ENCODE measurements around the gene ERC2.

ERC2 gene

DNA sequence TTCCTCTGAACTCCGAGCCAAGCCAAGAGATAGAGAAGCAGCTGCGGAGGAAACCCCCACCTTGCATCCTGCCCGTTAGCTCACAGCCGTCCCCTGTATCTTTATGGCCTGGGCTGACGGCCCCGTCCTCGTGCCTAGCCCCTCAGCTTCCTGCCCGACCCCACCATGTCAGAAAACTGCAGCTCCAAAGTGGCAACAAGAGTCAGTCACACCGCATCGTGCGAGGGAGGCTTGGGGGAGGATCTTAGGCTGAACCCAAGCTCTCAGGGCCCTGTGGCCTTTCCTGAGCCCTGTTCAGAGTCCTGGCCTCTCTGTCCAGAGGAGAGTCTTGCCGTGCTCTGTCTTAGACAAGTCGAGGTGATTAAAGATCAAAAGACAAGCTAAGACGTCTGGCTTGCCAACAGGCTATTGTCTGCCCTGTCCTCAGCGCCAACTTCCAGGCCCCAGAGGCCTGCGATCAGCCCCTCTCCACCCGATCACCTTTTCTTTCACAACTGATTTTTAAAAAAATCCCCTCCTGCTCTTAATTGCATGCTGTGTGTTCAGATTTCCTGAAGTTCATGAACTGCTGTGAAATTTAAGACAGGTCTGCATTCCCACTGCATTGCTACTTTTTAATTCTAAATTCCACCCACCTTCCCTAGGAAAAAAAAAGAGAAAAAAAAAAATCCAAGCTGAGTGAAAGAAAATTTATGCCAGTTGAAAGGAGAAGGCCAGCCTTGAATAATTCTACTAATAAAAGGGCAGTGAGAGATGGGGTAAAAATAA lies 891.5 kb downstream of the ERC2 start:
- no peaks in the 10 kb centered on the region for H3K27me3 ChIP-seq (ENCODE audit: control insufficient read depth in 1 of 2, insufficient read depth in 2 of 2, low read length in 2 of 2)
- H3K4me3 ChIP-seq (ENCODE audit: low read depth in 1 of 2, low read length in 2 of 2) = no peak overlapping the region
- H3K27ac ChIP-seq (ENCODE audit: low read depth, low read length) = no peak overlapping the region
- H3K36me3 ChIP-seq (ENCODE audit: insufficient read depth, low read length) = no peaks in the 10 kb centered on the region
- no peak overlapping the region for H3K9ac ChIP-seq (ENCODE audit: low read length)
- H3K9me3 ChIP-seq (ENCODE audit: low read length) = no peaks in the 10 kb centered on the region
- H3K4me1 ChIP-seq (ENCODE audit: insufficient read depth, low read length) = peaks cover 39% of the 10 kb centered on the region

DNA sequence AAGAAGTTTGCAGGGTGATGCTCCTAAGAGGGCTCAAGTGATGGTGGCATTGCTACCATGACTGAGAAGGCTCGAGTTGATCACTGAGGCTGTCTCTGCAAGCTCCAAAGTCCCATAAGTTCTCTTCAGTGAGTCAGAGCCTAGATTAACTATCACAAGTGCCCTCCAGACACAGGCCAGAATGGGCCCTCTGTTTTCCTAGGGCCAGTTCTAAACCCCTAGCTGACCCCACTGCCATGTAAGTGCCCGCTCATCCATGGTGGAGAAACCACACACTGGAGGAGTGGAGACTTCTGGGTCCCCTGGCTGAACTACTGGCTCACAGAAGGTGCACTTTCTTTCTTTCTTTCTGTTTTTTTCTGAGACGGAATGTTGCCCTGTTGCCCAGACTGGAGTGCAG lies 893.6 kb downstream of the ERC2 start:
- Histone ChIP-seq H3K36me3 (ENCODE audit: insufficient read depth, low read length) (no peaks in the 10 kb centered on the region), H3K4me3 (ENCODE audit: low read depth in 1 of 2, low read length in 2 of 2) (no peak overlapping the region), H3K9ac (ENCODE audit: low read length) (no peak overlapping the region), H3K27me3 (ENCODE audit: control insufficient read depth in 1 of 2, insufficient read depth in 2 of 2, low read length in 2 of 2) (no peaks in the 10 kb centered on the region), H3K9me3 (ENCODE audit: low read length) (no peaks in the 10 kb centered on the region), H3K4me1 (ENCODE audit: insufficient read depth, low read length) (peaks cover 38% of the 10 kb centered on the region), H3K27ac (ENCODE audit: low read depth, low read length) (no peak overlapping the region)

DNA sequence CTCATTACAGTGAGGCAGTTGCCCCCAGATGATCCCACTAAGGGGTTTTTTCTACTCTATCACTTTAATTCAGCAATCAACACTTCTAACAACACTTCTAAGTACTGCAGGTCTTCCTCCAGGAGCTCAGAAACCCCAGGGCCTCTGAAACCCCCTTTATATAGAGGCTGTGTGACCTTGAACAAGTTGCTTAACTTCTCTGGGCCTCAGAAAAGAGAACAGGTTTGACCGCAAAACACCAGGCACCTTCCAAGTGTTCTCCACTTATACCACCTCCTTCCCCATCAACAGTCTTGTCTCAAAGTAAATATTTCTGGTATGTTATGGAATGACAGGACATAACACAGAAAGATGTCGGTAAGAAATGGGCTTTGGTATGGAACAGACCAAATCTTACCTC lies 895.5 kb downstream of the ERC2 start:
- Histone ChIP-seq H3K27me3 (ENCODE audit: control insufficient read depth in 1 of 2, insufficient read depth in 2 of 2, low read length in 2 of 2) (no peaks in the 10 kb centered on the region), H3K36me3 (ENCODE audit: insufficient read depth, low read length) (no peaks in the 10 kb centered on the region), H3K4me3 (ENCODE audit: low read depth in 1 of 2, low read length in 2 of 2) (no peak overlapping the region), H3K9me3 (ENCODE audit: low read length) (no peaks in the 10 kb centered on the region), H3K4me1 (ENCODE audit: insufficient read depth, low read length) (peaks cover 35% of the 10 kb centered on the region), H3K27ac (ENCODE audit: low read depth, low read length) (no peak overlapping the region), H3K9ac (ENCODE audit: low read length) (no peak overlapping the region)

DNA sequence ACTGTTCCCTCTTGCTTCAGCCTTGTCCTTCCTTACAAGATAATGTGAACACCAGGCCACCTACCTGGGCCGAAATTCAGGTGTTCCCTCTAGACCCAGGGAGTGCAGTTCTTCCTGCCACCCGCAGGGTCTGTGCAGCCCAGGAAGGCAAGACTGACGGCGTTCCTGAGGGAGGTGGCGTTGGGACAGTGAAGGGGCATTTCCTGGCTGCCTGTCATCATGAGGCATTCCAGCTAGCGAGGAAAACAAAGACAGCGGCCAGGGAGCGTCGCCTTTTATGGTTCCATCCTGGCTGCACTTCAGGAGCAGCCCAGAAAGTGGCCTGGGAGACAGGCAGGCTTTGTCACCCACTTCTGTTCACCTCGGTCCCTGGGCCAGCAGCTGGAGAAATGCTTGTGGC lies 896.4 kb downstream of the ERC2 start:
- no peaks in the 10 kb centered on the region for H3K9me3 ChIP-seq (ENCODE audit: low read length)
- H3K27me3 ChIP-seq (ENCODE audit: control insufficient read depth in 1 of 2, insufficient read depth in 2 of 2, low read length in 2 of 2) = no peaks in the 10 kb centered on the region
- H3K9ac ChIP-seq (ENCODE audit: low read length) = no peak overlapping the region
- no peak overlapping the region for H3K4me3 ChIP-seq (ENCODE audit: low read depth in 1 of 2, low read length in 2 of 2)
- H3K36me3 ChIP-seq (ENCODE audit: insufficient read depth, low read length) = no peaks in the 10 kb centered on the region
- H3K27ac ChIP-seq (ENCODE audit: low read depth, low read length) = no peak overlapping the region
- peaks cover 39% of the 10 kb centered on the region for H3K4me1 ChIP-seq (ENCODE audit: insufficient read depth, low read length)

DNA sequence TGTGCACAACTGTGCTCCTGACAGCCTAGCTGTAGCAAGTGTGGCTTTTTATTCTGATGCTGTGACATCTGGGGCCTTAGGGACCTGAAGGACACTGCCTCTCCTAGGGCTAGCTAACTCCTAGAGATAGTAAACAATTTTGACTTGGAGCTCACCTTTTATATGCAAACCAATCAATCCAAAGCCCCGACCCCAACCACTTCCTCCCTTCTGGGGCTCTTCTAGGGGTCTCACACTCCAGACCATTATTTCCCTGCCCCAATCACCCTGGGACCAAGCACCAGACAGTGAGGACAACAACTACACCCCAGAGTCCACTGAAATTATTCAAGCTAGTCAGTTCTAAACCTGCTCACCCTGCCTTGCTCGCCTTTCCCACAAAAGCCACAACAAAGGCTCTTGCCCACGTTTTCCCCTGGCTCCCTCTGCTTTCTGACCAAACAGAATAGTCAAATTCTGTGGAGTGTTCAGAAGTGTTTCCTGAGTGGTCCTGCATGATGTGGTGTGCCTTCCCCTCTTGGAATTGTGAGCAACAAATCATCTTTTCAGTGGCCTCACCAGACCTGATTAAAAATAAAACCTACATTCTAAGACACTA lies 897.0 kb downstream of the ERC2 start:
- H3K27me3 ChIP-seq (ENCODE audit: control insufficient read depth in 1 of 2, insufficient read depth in 2 of 2, low read length in 2 of 2) = no peaks in the 10 kb centered on the region
- H3K36me3 ChIP-seq (ENCODE audit: insufficient read depth, low read length) = no peaks in the 10 kb centered on the region
- no peaks in the 10 kb centered on the region for H3K9me3 ChIP-seq (ENCODE audit: low read length)
- no peak overlapping the region for H3K4me3 ChIP-seq (ENCODE audit: low read depth in 1 of 2, low read length in 2 of 2)
- H3K4me1 ChIP-seq (ENCODE audit: insufficient read depth, low read length) = peaks cover 39% of the 10 kb centered on the region
- H3K27ac ChIP-seq (ENCODE audit: low read depth, low read length) = no peak overlapping the region
- H3K9ac ChIP-seq (ENCODE audit: low read length) = no peak overlapping the region

DNA sequence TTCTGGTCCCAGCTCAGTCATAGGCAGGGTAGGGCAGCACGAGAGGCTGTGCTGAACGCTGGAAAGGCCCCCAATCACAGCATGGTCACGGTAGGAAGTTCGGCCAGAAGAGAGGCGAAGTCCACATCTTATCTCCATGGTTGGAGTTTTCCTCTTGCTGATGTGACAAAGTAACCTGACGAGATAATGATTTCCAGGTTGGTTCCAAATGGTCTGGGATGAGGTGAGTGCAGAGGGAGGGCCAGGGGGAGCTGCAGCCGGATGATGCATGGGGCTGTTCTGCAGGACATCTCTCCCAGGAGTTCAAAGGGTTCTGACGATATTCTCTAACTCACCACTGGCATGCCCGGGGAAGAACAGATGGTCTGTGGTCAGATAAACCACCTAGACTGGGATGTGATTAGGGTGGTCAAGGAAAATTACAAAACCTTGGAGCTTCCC lies 898.0 kb downstream of the ERC2 start:
- Histone ChIP-seq H3K9ac (ENCODE audit: low read length) (no peak overlapping the region), H3K9me3 (ENCODE audit: low read length) (no peaks in the 10 kb centered on the region), H3K4me3 (ENCODE audit: low read depth in 1 of 2, low read length in 2 of 2) (no peak overlapping the region), H3K4me1 (ENCODE audit: insufficient read depth, low read length) (peaks cover 39% of the 10 kb centered on the region), H3K36me3 (ENCODE audit: insufficient read depth, low read length) (no peaks in the 10 kb centered on the region), H3K27me3 (ENCODE audit: control insufficient read depth in 1 of 2, insufficient read depth in 2 of 2, low read length in 2 of 2) (no peaks in the 10 kb centered on the region), H3K27ac (ENCODE audit: low read depth, low read length) (no peak overlapping the region)

DNA sequence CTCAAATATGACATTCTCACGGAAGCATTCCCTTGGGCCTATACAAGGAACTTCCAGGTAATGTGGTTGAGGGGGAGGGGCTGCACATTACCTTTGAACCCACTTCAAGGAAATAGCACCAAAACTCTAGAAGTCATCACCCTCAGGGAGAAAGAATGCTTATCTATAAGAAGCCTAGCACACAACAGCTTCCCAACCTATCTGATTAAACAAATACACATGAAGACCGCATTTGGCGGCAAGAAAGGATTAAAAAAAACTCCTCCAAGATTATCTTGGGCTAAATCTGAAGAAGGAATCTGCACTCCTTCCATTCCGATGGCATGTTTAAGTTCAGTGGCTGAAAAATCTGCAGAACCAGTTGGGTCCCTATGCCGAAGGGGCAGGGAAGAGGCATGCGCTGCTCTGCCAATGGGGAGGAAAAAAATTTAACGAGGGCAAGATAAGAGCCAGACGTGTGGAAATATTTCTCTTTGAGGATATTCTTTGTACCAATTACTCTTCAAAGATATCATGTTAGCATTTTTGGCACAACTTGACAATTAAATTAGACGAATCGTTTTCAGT lies 899.2 kb downstream of the ERC2 start:
- Histone ChIP-seq H3K27me3 (ENCODE audit: control insufficient read depth in 1 of 2, insufficient read depth in 2 of 2, low read length in 2 of 2) (no peaks in the 10 kb centered on the region), H3K27ac (ENCODE audit: low read depth, low read length) (no peak overlapping the region), H3K4me1 (ENCODE audit: insufficient read depth, low read length) (peaks cover 47% of the 10 kb centered on the region), H3K4me3 (ENCODE audit: low read depth in 1 of 2, low read length in 2 of 2) (no peak overlapping the region), H3K9me3 (ENCODE audit: low read length) (no peaks in the 10 kb centered on the region), H3K9ac (ENCODE audit: low read length) (no peak overlapping the region), H3K36me3 (ENCODE audit: insufficient read depth, low read length) (no peaks in the 10 kb centered on the region)

DNA sequence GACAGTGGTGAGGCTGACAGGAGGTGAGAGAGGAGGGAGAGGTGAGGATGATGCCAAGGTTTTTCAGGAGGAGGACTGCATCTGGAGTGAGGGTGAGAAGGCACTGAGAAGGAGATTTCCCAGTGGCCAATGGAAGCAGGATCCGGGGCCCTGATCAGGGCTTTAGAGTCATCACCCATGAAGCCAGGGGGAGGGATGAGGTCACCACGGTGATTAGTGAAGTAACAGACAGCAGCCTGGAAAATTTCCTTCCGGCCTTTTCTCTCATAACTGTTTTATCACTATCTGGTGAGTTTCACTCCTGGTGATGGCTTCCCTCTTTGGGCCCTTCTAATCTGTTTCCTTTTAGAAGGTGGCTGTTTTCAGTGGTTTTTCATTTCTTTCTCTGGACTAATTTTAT lies 900.7 kb downstream of the ERC2 start:
- Histone ChIP-seq H3K27me3 (ENCODE audit: control insufficient read depth in 1 of 2, insufficient read depth in 2 of 2, low read length in 2 of 2) (no peaks in the 10 kb centered on the region), H3K4me3 (ENCODE audit: low read depth in 1 of 2, low read length in 2 of 2) (no peak overlapping the region), H3K4me1 (ENCODE audit: insufficient read depth, low read length) (peaks cover 44% of the 10 kb centered on the region), H3K9me3 (ENCODE audit: low read length) (no peaks in the 10 kb centered on the region), H3K27ac (ENCODE audit: low read depth, low read length) (no peak overlapping the region), H3K36me3 (ENCODE audit: insufficient read depth, low read length) (no peaks in the 10 kb centered on the region), H3K9ac (ENCODE audit: low read length) (no peak overlapping the region)

DNA sequence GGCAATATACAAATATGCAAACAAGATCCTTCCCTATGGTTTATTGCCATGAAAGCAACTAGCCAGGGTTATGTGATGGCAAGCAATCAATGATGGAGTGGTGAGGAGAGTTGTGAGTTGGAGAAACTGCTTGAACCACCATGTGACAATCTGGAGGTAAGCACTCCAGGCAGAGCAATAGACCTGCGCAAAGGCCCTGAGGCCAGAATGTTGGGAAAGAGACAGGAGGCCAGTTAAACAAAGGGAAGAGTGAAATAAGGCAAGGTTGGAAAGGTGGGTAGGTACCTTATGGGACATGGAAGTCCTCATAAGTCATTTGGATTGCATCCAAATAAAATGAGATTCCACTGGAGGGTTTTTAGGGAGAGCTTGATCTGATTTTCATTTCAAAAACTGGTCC lies 901.1 kb downstream of the ERC2 start:
- H3K4me3 ChIP-seq (ENCODE audit: low read depth in 1 of 2, low read length in 2 of 2) = no peak overlapping the region
- no peak overlapping the region for H3K27ac ChIP-seq (ENCODE audit: low read depth, low read length)
- H3K36me3 ChIP-seq (ENCODE audit: insufficient read depth, low read length) = no peaks in the 10 kb centered on the region
- H3K4me1 ChIP-seq (ENCODE audit: insufficient read depth, low read length) = peaks cover 39% of the 10 kb centered on the region
- H3K27me3 ChIP-seq (ENCODE audit: control insufficient read depth in 1 of 2, insufficient read depth in 2 of 2, low read length in 2 of 2) = no peaks in the 10 kb centered on the region
- no peaks in the 10 kb centered on the region for H3K9me3 ChIP-seq (ENCODE audit: low read length)
- H3K9ac ChIP-seq (ENCODE audit: low read length) = no peak overlapping the region

DNA sequence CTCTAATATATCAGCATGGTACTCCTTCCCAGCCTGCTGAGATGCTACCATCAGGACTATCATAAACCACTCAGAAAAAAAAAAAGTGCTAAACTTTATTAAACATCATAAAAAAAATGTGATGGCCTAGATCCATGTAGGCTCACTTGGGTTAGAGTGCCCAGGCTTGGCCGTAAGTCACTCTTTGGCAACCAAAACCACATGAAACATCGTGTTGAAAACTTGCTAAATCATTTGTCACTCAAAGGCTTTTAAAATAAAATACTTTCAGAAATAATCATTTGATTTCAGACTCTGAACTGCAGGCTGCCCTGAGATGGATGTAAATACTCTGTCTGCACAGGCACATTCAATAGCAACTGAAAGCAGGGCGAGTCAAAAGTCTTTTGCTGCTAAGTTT lies 902.7 kb downstream of the ERC2 start:
- Histone ChIP-seq H3K27me3 (ENCODE audit: control insufficient read depth in 1 of 2, insufficient read depth in 2 of 2, low read length in 2 of 2) (no peaks in the 10 kb centered on the region), H3K9ac (ENCODE audit: low read length) (no peak overlapping the region), H3K9me3 (ENCODE audit: low read length) (no peaks in the 10 kb centered on the region), H3K4me3 (ENCODE audit: low read depth in 1 of 2, low read length in 2 of 2) (no peak overlapping the region), H3K4me1 (ENCODE audit: insufficient read depth, low read length) (peaks cover 31% of the 10 kb centered on the region), H3K27ac (ENCODE audit: low read depth, low read length) (no peak overlapping the region), H3K36me3 (ENCODE audit: insufficient read depth, low read length) (no peaks in the 10 kb centered on the region)

DNA sequence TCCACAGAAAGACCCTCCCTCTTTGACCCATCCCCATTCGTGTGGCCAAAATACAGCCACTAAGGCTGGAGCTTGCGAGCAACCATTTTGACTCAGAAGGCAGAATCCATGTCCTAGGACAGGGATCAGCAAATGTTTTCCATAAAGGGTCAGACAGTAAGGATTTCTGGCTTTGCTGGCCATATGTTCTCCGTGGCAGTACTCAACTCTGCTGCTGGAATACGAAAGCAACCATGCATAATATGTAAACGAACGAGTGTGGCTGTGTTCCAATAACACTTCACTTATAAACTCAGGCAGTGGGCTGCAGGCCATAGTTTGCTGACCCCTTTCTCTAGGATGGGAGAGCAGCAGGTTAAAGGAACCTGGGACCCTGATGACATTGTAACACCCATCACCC lies 903.5 kb downstream of the ERC2 start:
- no peak overlapping the region for H3K9ac ChIP-seq (ENCODE audit: low read length)
- no peak overlapping the region for H3K4me3 ChIP-seq (ENCODE audit: low read depth in 1 of 2, low read length in 2 of 2)
- no peaks in the 10 kb centered on the region for H3K36me3 ChIP-seq (ENCODE audit: insufficient read depth, low read length)
- H3K9me3 ChIP-seq (ENCODE audit: low read length) = no peaks in the 10 kb centered on the region
- H3K27ac ChIP-seq (ENCODE audit: low read depth, low read length) = peak overlapping the region; percentile 52
- H3K27me3 ChIP-seq (ENCODE audit: control insufficient read depth in 1 of 2, insufficient read depth in 2 of 2, low read length in 2 of 2) = no peaks in the 10 kb centered on the region
- peaks cover 31% of the 10 kb centered on the region for H3K4me1 ChIP-seq (ENCODE audit: insufficient read depth, low read length)

DNA sequence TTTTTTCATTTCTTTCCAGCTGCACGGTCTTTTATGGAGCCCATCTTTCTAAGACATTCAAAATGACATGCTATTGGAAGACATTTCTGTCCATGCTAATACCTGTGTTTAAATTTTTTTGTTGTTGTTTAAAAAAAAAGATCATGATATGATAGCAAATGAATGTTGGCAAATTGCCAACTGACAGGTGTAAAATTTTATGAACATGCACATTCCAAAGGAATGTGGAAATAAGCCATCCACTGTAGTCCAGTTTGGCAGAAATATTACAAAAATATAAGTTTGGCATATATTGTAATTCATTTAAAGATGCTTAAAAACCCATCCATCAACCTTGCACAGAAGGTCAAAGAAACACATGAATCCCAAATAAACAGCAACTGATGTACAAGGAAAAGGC lies 905.6 kb downstream of the ERC2 start:
- H3K4me1 ChIP-seq (ENCODE audit: insufficient read depth, low read length) = peaks cover 22% of the 10 kb centered on the region
- H3K4me3 ChIP-seq (ENCODE audit: low read depth in 1 of 2, low read length in 2 of 2) = no peak overlapping the region
- no peaks in the 10 kb centered on the region for H3K27me3 ChIP-seq (ENCODE audit: control insufficient read depth in 1 of 2, insufficient read depth in 2 of 2, low read length in 2 of 2)
- no peak overlapping the region for H3K27ac ChIP-seq (ENCODE audit: low read depth, low read length)
- H3K9me3 ChIP-seq (ENCODE audit: low read length) = no peaks in the 10 kb centered on the region
- H3K9ac ChIP-seq (ENCODE audit: low read length) = no peak overlapping the region
- no peaks in the 10 kb centered on the region for H3K36me3 ChIP-seq (ENCODE audit: insufficient read depth, low read length)

Data from muscle layer of colon (tissue), 2 donors.